Stimulated activated CD4-positive, alpha-beta T cell treated with anti-CD3 and anti-CD28 coated beads, Interleukin-12 subunit alpha, Interleukin-12 subunit beta, amount 100 ng/mL, for 24 hours (primary cell): ENCODE data around the gene CDH24.

ENCODE experiments used
- DNase-seq, 2 experiments: peaks; one replicate each; pipeline ENCODE4 v3.0.0-alpha.2; 2020; ENCODE audit warnings: low read depth in 2 of 2

Gene CDH24

GRCh38 chr14:23056956-23057756 lies at the start of gene CDH24:
TSS of gene CDH24 (minus strand) at chr14:23057520. CDS start at chr14:23055733, 1,787 bp downstream.
- peak in 1 of 2 experiments; percentile 69 for DNase-seq

DNA sequence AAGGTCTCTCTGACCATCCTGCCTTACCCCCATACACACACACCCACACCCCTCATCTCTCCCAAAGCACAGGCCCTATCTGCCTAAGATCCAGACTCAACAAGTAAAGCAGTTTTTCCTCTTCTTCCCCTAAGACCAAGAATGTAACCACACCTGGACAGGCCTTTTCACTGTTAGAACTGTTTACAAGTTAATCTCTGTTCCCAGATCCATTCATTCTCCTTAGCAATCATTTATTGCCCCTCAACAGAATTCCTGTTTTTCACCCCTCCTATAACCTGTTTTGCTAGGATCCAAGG lies 49.4 kb upstream of the CDH24 start:
- no peak for DNase-seq

DNA sequence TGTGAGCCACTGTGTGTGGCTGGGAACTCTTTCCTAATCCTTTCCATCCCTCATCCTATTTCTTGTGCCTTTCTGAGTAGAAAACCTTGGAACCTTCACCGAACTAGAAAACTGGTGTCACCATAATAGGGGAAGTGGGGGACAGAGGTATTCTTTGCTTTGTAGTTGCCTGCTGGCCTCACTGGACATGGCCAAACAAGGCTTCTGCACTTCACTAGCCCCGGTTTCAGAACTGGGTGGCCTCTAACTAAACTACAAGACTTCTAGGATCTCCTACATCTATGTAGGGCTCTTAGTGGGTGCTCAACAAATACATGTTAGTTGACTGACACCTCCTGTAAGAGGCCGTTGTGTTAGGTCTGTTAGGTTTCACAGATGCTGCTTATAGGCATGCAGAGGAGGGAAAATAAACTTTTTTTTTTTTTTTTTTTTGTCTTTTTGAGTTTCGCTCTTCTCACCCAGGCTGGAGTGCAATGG lies 48.1 kb upstream of the CDH24 start:
- DNase-seq: no peak

DNA sequence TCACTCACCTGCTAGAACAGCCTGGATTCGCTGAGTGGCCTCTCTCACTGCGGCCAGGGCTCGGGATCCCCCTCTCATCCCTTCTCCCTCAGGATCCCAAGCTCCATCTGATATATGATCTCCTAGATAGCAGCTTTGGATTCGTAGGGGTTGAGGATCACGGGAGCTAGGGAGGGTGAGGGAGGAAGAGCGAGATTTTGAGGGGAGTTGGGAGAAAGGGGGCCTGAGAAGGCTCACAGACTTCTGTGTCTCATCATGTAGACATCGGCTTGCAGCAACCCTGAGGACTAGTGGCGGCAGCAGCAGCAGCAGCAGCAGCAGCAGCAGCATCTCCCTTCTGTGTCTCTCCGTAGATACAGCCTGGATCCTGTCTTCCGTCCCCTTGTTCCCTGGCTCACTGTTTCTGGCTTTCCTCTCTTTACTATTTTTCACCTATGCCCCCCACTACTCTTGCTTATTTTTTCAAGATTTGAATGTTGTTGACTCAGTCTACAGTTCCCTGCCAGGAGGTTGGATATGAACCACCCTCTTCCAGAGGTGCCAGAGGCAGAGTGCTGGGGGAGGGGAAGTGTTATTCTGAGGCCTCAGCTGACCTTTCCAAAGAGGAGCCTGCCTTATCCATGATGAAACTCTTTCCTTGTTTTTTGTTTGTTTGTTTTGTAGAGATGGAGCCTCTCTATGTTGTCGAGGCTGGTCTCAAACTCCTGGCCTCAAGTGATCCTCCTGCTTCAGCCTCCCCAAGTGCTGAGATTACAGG lies 47.4 kb upstream of the CDH24 start, which contains the start of gene CIROP:
TSS of gene CIROP (minus strand) at position 399 of the 757 bp plus-strand sequence. CDS start at position 330, 69 bp downstream.
- no peak for DNase-seq

GRCh38 chr14:23104070-23104590 lies 46.8 kb upstream of the CDH24 start:
- no peak for DNase-seq

GRCh38 chr14:23103581-23103980 lies 46.3 kb upstream of the CDH24 start:
- no peak for DNase-seq

- DNase-seq: no peak
Observed at GRCh38 chr14:23102801-23103200, 45.5 kb upstream of the CDH24 start.

DNA sequence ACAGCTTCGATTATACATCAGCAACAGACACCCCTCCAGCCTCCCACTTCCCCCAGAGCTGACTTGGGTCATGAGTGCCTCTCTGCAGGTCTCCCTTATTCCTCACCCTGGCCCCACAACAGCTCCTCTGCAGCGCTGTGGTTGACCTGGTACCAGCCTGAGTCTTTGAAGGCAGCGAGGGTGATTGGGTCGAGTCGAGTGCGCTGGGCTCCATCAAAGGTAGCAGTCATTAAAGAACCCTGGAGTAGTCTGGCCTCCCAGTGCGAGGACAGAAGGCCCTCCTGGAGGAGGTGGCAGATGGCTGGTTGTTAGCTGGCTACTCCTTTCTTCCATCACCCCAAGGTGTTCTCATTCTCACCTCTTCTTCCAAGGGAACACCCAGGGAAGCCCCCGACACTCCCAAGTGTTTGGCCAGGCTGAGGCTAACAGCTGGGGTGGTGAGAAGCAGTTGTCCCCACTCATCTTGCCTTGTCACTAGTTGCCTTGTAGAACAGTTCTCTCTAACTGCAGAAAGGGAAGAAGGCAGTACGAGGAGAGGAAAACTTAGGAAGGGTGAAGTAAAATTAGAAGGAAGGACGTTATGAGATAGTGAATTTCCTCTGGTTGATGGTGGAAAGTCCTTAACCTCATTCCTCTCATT lies 44.8 kb upstream of the CDH24 start:
- no peak for DNase-seq

DNA sequence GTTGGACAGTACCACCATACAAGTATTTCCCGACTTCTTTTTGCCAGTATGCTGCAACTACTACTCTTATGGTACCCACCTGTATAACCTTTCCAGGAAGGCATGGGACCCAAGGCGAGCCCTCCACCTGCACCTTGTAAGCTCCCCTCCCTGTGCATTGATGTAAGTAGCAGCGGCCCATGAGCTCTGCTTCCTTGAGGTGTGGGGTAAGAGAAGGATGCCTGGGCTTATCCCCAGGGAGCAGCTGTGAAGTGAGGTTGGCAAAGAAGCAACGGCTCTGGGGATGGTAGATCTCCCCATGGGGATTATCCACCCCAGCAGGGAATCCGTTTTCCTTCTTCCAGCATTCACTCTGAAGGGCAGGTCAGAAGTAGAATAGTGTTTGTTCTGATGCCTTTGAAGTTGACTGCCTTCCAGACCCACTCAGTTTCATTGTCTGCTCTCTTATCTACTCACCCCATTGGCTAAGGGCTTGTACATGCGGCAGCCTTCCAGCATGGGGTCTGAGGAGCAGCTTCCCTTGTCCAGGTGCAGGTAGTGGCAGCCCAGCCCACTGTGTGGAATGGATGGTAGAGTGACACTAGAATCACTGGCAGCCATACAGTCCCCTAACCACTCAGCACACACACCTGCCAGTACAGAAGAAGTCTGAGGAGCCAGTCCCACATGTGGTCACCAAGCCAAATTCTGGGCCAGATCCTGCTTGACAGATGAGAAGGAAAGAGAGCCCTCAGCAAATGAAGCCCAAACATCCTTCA lies 44.1 kb upstream of the CDH24 start:
- no peak for DNase-seq

- DNase-seq: no peak
Observed at GRCh38 chr14:23099212-23099861, 42.0 kb upstream of the CDH24 start.

DNA sequence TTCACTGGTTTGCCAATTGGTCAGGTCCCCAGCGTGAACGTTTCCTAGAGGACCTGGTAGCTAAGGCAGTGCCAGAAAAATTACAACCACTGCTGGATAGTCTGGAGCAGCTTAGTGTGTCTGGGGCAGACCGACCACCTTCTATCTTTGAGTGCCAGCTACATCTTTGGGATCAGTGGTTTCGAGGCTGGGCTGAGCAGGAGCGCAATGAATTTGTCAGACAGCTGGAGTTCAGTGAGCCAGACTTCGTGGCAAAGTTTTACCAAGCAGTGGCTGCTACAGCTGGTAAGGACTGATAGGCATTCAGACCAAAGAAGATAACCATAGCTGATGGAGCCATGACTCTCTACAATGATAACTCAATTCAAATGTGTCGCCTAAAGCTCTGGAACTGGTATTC lies 40.5 kb upstream of the CDH24 start:
- DNase-seq: no peak

DNA sequence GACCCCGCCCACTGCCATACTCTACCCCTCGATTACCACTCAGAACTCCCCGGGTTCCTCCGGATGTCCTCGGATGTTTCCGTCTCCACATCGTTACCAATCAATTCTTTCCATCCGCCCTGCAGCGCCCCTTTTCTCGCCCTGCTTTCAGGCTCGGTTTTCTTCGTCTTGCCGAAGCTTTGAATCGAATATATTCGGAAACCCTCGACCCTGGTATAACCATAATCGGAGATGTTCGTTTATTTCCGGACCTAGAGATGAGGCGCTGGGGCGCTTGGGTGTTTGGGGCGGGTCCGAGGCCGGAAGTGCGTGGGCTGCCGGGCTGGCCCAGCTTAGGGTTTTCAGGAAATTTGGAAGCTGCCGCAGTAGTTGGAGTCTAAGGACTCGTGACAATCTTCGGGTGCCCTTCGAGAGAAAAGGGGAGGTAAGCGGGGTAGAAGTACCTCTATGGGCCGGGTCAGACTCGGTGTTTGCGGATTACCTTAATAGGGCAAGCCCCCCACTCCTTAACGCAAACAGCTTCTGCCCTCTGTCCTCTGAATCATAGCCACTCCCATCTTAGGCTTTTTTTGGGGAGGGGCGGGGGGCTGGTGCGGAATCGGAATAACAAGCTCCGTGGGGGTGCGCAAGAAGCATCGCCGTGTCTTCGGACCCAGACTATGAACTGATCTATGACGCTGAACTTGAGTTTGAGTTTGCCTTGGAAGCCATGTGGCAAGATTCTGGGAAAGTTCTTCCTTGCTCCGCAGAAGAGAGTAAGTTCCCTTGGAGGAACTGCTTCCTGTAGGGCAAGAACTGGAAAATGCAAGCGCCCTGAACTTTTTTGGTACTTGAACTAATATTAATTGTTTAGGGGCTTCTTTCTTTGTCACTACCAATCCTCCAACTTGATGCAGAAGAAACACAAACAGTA lies 38.1 kb upstream of the CDH24 start, which contains the start of gene C14orf119:
TSS of gene C14orf119 (plus strand) at position 310 of the 913 bp plus-strand sequence. CDS start 2,154 bp downstream, outside the sequence.
- peak; percentile 97 to 100 for DNase-seq

- peak; percentile 51 to 56 for DNase-seq
Observed at GRCh38 chr14:23094666-23095195, 37.4 kb upstream of the CDH24 start, which contains the start of gene ACIN1. TSS of gene ACIN1 (minus strand) at chr14:23095136. CDS start at chr14:23095112, 24 bp downstream.

DNA sequence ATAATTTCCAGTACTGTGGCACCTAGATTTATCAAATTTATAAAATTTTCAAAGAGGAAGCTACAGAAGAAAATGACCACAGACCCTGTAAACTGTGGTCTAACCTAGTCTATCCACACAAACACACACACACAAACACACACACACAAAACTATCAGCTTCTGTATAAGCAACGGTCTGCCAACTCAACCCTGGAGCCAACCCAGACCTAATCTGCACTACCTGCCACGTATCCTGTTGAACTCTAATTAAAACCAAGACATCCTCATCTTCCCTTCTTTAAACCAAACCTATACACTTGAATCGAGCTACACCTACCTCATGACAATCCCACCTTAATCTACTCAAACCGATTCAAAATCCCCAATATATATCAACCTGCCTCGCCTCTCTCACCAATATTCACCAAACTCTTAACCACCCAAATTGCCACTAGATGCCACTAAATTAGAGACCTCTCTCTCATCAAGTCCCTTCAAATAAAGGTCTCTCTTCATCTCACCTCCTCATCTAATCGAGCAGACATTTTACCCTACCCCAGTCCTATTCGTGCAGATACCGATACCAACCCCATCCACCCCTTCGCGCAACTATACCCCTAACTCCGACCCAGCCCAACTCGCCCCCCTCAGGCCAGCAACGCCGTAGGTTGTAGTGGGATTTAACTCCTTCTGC lies 36.8 kb upstream of the CDH24 start:
- no peak for DNase-seq

- no peak for DNase-seq
Observed at GRCh38 chr14:23093526-23093925, 36.2 kb upstream of the CDH24 start.

- DNase-seq: no peak
Observed at GRCh38 chr14:23093104-23093503, 35.8 kb upstream of the CDH24 start.

DNA sequence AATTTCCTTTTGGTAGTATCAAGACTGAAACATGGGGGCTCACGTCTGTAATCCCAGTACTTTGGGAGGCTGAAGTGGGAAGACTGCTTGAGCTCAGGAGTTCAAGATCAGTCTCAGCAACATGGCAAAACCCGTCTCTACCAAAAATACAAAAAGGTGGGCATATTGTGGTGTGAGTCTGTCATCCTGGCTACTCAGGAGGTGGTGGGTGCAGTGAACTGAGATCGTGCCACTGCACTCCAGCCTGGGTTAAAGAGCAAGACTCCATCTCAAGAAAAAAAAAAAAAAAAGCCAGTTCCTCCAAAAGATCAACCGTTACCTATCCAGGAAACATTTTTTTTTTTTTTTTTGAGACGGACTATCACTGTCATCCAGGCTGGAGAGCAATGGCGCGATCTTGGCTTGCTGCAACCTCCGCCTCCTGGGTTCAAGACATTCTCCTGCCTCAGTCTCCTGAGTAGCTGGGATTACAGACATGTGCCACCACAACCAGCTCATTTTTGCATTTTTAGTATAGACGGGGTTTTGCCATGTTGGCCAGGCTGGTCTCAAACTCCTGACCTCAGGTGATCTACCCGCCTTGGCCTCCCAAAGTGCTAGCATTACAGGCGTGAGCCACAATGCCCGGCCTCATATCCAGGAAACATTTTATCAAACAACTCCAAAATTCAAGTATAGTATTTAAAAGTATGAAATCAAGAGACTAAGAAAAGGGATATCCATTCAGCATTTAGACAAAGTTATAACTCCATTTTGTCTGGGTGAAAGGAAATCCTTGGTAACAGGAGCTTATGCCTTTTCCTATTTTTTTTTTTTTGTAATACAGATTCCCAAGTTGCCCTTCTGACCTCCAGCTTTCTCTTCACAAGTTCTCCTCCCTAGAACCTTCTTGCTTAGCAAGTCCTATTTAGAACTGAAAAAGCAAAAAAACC lies 34.2 kb upstream of the CDH24 start:
- no peak for DNase-seq

- no peak for DNase-seq
Observed at GRCh38 chr14:23090254-23090636, 32.9 kb upstream of the CDH24 start.
